ENCODE measurements around the gene DCLK2.

DNA sequence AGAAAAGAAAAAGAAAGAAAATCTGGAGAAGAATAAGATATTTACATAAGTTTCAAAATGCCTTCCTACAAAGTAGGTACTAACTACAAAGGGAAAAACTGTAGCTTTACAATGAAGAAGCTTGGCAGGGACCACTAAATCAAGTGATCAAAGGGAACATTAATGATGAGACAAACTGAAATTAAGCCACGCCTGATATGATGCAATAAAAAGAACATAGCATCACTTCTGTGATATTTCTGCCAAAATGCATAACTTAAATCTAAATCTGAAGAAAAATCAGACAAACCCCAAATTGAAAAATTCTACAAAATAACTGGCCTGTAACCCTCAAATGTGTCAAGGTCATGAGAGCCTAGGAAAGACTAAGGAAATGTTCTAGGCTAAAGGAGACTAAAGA lies 8.9 kb upstream of the DCLK2 start:
- no peak for TF ChIP-seq FOXM1 (IDR thresholded peaks at IDR 0.05; ENCODE audit: borderline replicate concordance)
- no peak for TF ChIP-seq ZNF384 (IDR thresholded peaks at IDR 0.05)

All from HEK293T (cell line).